Brain microvascular endothelial cell (primary cell): ENCODE data around the gene MMD.

ENCODE experiments used
- DNase-seq: peaks from one replicate; pipeline ENCODE4 v3.0.0-alpha.2; 2020
- H3K27ac ChIP-seq: fragments of 250-450 bp; sonication (Bioruptor Pico); 2 replicates; pipeline ENCODE4 v1.5.1; 2020; ENCODE audit warnings: mild to moderate bottlenecking, moderate library complexity
- H3K27me3 ChIP-seq: fragments of 250-450 bp; sonication (Bioruptor Pico); replicated peaks from 2 replicates; pipeline ENCODE4 v1.5.1; 2020; ENCODE audit warnings: mild to moderate bottlenecking
- H3K36me3 ChIP-seq: fragments of 250-450 bp; sonication (Bioruptor Pico); replicated peaks from 2 replicates; pipeline ENCODE4 v1.5.1; 2020; ENCODE audit warnings: mild to moderate bottlenecking
- H3K4me3 ChIP-seq: 2 replicates; pipeline ENCODE4 v1.5.1; 2011; ENCODE audit warnings: low read depth, mild to moderate bottlenecking, control low read depth, low read length, moderate library complexity
- CTCF ChIP-seq: IDR thresholded peaks from 2 replicates; pipeline ENCODE4 v1.5.1; 2011; ENCODE audit warnings: low read depth, mild to moderate bottlenecking, moderate library complexity, low read length, control low read depth, inconsistent platforms; ENCODE audit errors: missing control alignments
- in situ Hi-C: cut with HindIII; loops from 2 replicates; pipeline ENCODE4 v1.10.0; 2017; ENCODE audit warnings: low sequenced_read_pairs, low pct_ligation_motif_present

Gene MMD

GRCh38 chr17:55441544-55441943 lies 19.9 kb upstream of the MMD start:
- Histone ChIP-seq H3K27me3 (no peaks in the 10 kb centered on the region), H3K4me3 (no peak overlapping the region), H3K27ac (no peak overlapping the region), H3K36me3 (no peaks in the 10 kb centered on the region)
- no peak for TF ChIP-seq CTCF
- in situ Hi-C loops, result no loop called here
- DNase-seq, result no peak

GRCh38 chr17:55440391-55440790 lies 18.8 kb upstream of the MMD start:
- H3K4me3 ChIP-seq, result no peak overlapping the region
- in situ Hi-C loops, result no loop called here
- TF ChIP-seq CTCF, result no peak
- DNase-seq, result no peak
- H3K27ac ChIP-seq, result no peak overlapping the region
- no peaks in the 10 kb centered on the region for H3K36me3 ChIP-seq
- no peaks in the 10 kb centered on the region for H3K27me3 ChIP-seq

- TF ChIP-seq CTCF, result no peak
- Histone ChIP-seq H3K27me3 (no peaks in the 10 kb centered on the region), H3K4me3 (no peak overlapping the region), H3K27ac (no peak overlapping the region), H3K36me3 (no peaks in the 10 kb centered on the region)
- in situ Hi-C loops, result no loop called here
- DNase-seq, result no peak
These were observed 15.5 kb upstream of the MMD start for GRCh38 chr17:55437159-55437605.

- Histone ChIP-seq H3K27ac (no peak overlapping the region), H3K27me3 (no peaks in the 10 kb centered on the region)
- in situ Hi-C loops, result no loop called here
These were observed 14.9 kb upstream of the MMD start for GRCh38 chr17:55436224-55437158.

GRCh38 chr17:55435408-55435807 lies 13.8 kb upstream of the MMD start:
- Histone ChIP-seq H3K36me3 (no peaks in the 10 kb centered on the region), H3K4me3 (no peak overlapping the region), H3K27ac (no peak overlapping the region), H3K27me3 (no peaks in the 10 kb centered on the region)
- no peak for DNase-seq
- in situ Hi-C loops, result no loop called here
- TF ChIP-seq CTCF, result no peak

More at GRCh38 chr17:55436224-55437158, 14.9 kb upstream of the MMD start:
- DNase-seq, result no peak
- H3K36me3 ChIP-seq, result no peaks in the 10 kb centered on the region
- no peak for TF ChIP-seq CTCF
- no peak overlapping the region for H3K4me3 ChIP-seq
